ENCODE data around the gene JTB. TPM values are rescaled to one million over a fixed set of nuclear protein-coding genes. Genes with fewer than 3 reads are reported as not detected.

The JTB gene
- total and polyA plus RNA-seq, 2 of the 4 experiments (the other 2 are of a cell fraction) = 123 to 138 TPM

GRCh38 chr1:153963850-153964331, 13.6 kb downstream of the JTB start:
- H3K9ac ChIP-seq (ENCODE audit: low read depth, low read length) = peak overlapping the region; percentile 62
- H2BK20ac ChIP-seq (ENCODE audit: low read depth, low read length) = peak overlapping the region; percentile 58; the same call in 1 of the 2 replicates
- H3K9me3 ChIP-seq (ENCODE audit: control insufficient read depth, insufficient read depth, low read length) = no peaks in the 10 kb centered on the region
- TF ChIP-seq CHD1 (IDR thresholded peaks at IDR 0.05; ENCODE audit: low read depth, low read length) (no peak), SMC3 (IDR thresholded peaks at IDR 0.05; ENCODE audit: low read depth, low read length) (no peak), MAFK (IDR thresholded peaks at IDR 0.05; ENCODE audit: low read depth, low read length) (no peak), CEBPB (IDR thresholded peaks at IDR 0.05; ENCODE audit: low read depth, low read length) (no peak), RFX5 (IDR thresholded peaks at IDR 0.05; ENCODE audit: low read depth, low read length) (no peak), POLR2A (IDR thresholded peaks at IDR 0.05; ENCODE audit: low read depth, low read length) (no peak; the same call in 1 of the 2 replicates), FOS (IDR thresholded peaks at IDR 0.05; ENCODE audit: low read depth, low read length) (no peak), MXI1 (IDR thresholded peaks at IDR 0.05; ENCODE audit: borderline replicate concordance, low read depth, low read length) (no peak), ELK1 (IDR thresholded peaks at IDR 0.05; ENCODE audit: borderline replicate concordance, low read depth, low read length) (no peak)
- H3K4ac ChIP-seq (ENCODE audit: low read depth, low read length) = peak overlapping the region; percentile 97
- H3K18ac ChIP-seq (ENCODE audit: low read depth, low read length) = peak overlapping the region; percentile 14
- H3K56ac ChIP-seq (ENCODE audit: extremely low read depth, insufficient read depth, low read length) = peak overlapping the region; percentile 87
- peaks cover 3% of the 10 kb centered on the region for H4K20me1 ChIP-seq (ENCODE audit: insufficient read depth, low read length)
- TSS peak; percentile 37 for BruUV-seq (replicated peaks)
- peak overlapping the region; percentile 61 to 87 for H4K8ac ChIP-seq (ENCODE audit: low read depth in 2 of 2, low read length in 2 of 2)
- H3K27me3 ChIP-seq (ENCODE audit: control insufficient read depth, insufficient read depth, low read length) = no peaks in the 10 kb centered on the region
- 1% methylated on average over 14 of the region's 22 CpGs; no CpG with 5 or more reads in 1 of the 2 experiments for WGBS, 2 experiments (ENCODE audit: extremely low coverage in 2 of 2, insufficient read length in 1 of 2)
- H2AK9ac ChIP-seq (replicated peaks; ENCODE audit: low read depth, low read length, poor library complexity) = peak overlapping the region; percentile 98
- H3K36me3 ChIP-seq (ENCODE audit: control insufficient read depth, insufficient read depth, low read length) = peaks cover 13% of the 10 kb centered on the region; the same call in 1 of the 2 replicates
- H3K4me1 ChIP-seq (ENCODE audit: control insufficient read depth, insufficient read depth, low read length) = peaks cover 7% of the 10 kb centered on the region
- peak overlapping the region; percentile 42; the same call in 1 of the 3 replicates for H2BK15ac ChIP-seq (ENCODE audit: low read depth, low read length)
- dilution Hi-C loops (cut with HindIII; ENCODE audit: low sequenced_read_pairs, unreplicated experiment) (no loop called here), in situ Hi-C loops (cut with MboI; ENCODE audit: low sequenced_read_pairs) (loop anchor here (25.0 kb wide), 1 partner anchor 427 kb away; the partner anchor contains the start of genes S100A3, S100A4, S100A5 and S100A6), intact Hi-C loops (cut with micrococcal nuclease) (loop anchor here (2.0 kb wide), 1 partner anchor 23 kb away; the partner anchor contains the start of gene RAB13)
- peak overlapping the region; percentile 69 for H2BK5ac ChIP-seq (ENCODE audit: low read depth, low read length, poor library complexity, severe bottlenecking)
- H3K23ac ChIP-seq (ENCODE audit: low read depth, low read length) = peak overlapping the region; percentile 98
- peaks cover 14 to 67% of the 10 kb centered on the region in 2 experiments; a peak in 3 of 4 replicates for H3K79me1 ChIP-seq (ENCODE audit: low read depth in 1 of 2, low read length in 2 of 2)
- ATAC-seq (ENCODE audit: low read depth) = no peak
- H3K14ac ChIP-seq (replicated peaks; ENCODE audit: low read depth, low read length) = peak overlapping the region; percentile 94
- H4K91ac ChIP-seq (ENCODE audit: insufficient read depth, low read depth, low read length) = peak overlapping the region; percentile 86
- ChIA-PET CTCF (interaction anchor here (1.4 to 2.1 kb wide), 2 partner anchors 12 to 18 kb away, joined by 3 to 10 read pairs; partner anchors contain the start of gene DENND4B), POLR2A (ENCODE audit: unreplicated experiment) (interaction anchor here (1.1 kb wide), 1 partner anchor 14 kb away, joined by 3 read pairs; the partner anchor contains the start of gene JTB)
- H2AFZ ChIP-seq (replicated peaks; ENCODE audit: low read length, poor library complexity) = peak overlapping the region; percentile 98
- H2AK5ac ChIP-seq (ENCODE audit: low read depth, low read length) = peak overlapping the region; percentile 93
- no peak for DNase-seq
- peak overlapping the region; percentile 76 for H3K4me3 ChIP-seq (ENCODE audit: insufficient read depth, low read depth, low read length)
- H3K27ac ChIP-seq (ENCODE audit: insufficient read depth, low read length) = peak overlapping the region; percentile 36
- peak overlapping the region; percentile 68 for H2BK120ac ChIP-seq (ENCODE audit: low read depth, low read length)
- H3K4me2 ChIP-seq (ENCODE audit: low read depth, low read length) = peak overlapping the region; percentile 86
- H3K9me1 ChIP-seq (ENCODE audit: insufficient read depth, low read length) = peaks cover 17% of the 10 kb centered on the region; the same call in 1 of the 2 replicates
- peak overlapping the region; percentile 54 for H4K5ac ChIP-seq (ENCODE audit: low read depth, low read length)
